ENCODE measurements around the gene PADI4.

Gene PADI4

GRCh38 chr1:17307946-17308345, at the start of gene PADI4:
Gene PADI4 (plus strand): TSS chr1:17308197. CDS start chr1:17308223, 26 bp downstream.
- DNase-seq (ENCODE audit: low read depth, low spot score), result no peak

- no peak for DNase-seq (ENCODE audit: low read depth, low spot score)
Measured at GRCh38 chr1:17258758-17259130, 49.3 kb upstream of the PADI4 start.

GRCh38 chr1:17259233-17259873, 48.6 kb upstream of the PADI4 start:
- DNase-seq (ENCODE audit: low read depth, low spot score), result peak; percentile 51

- DNase-seq (ENCODE audit: low read depth, low spot score), result no peak
Measured at GRCh38 chr1:17260264-17260663, 47.7 kb upstream of the PADI4 start.

- no peak for DNase-seq (ENCODE audit: low read depth, low spot score)
Measured at GRCh38 chr1:17260738-17261137, 47.3 kb upstream of the PADI4 start.

- DNase-seq (ENCODE audit: low read depth, low spot score), result no peak
Measured at GRCh38 chr1:17263936-17264335, 44.1 kb upstream of the PADI4 start.

GRCh38 chr1:17264470-17264869, 43.5 kb upstream of the PADI4 start:
- DNase-seq (ENCODE audit: low read depth, low spot score), result no peak

GRCh38 chr1:17265162-17265561, 42.8 kb upstream of the PADI4 start:
- DNase-seq (ENCODE audit: low read depth, low spot score), result peak; percentile 63

GRCh38 chr1:17265950-17266349, 42.0 kb upstream of the PADI4 start:
- no peak for DNase-seq (ENCODE audit: low read depth, low spot score)

- no peak for DNase-seq (ENCODE audit: low read depth, low spot score)
Measured at GRCh38 chr1:17270891-17271765, 36.9 kb upstream of the PADI4 start.

GRCh38 chr1:17272066-17272465, 35.9 kb upstream of the PADI4 start:
- no peak for DNase-seq (ENCODE audit: low read depth, low spot score)

GRCh38 chr1:17272646-17273045, 35.4 kb upstream of the PADI4 start:
- DNase-seq (ENCODE audit: low read depth, low spot score), result no peak

- DNase-seq (ENCODE audit: low read depth, low spot score), result no peak
Measured at GRCh38 chr1:17273096-17273495, 34.9 kb upstream of the PADI4 start.

GRCh38 chr1:17274186-17275170, 33.5 kb upstream of the PADI4 start:
- peak; percentile 83 for DNase-seq (ENCODE audit: low read depth, low spot score)

- DNase-seq (ENCODE audit: low read depth, low spot score), result no peak
Measured at GRCh38 chr1:17276568-17276967, 31.4 kb upstream of the PADI4 start.

- DNase-seq (ENCODE audit: low read depth, low spot score), result no peak
Measured at GRCh38 chr1:17277511-17278159, 30.4 kb upstream of the PADI4 start.

GRCh38 chr1:17278996-17279830, 28.8 kb upstream of the PADI4 start:
- peak; percentile 18 for DNase-seq (ENCODE audit: low read depth, low spot score)

- no peak for DNase-seq (ENCODE audit: low read depth, low spot score)
Measured at GRCh38 chr1:17280436-17280835, 27.6 kb upstream of the PADI4 start.

- DNase-seq (ENCODE audit: low read depth, low spot score), result no peak
Measured at GRCh38 chr1:17280894-17281293, 27.1 kb upstream of the PADI4 start.

GRCh38 chr1:17281775-17282181, 26.2 kb upstream of the PADI4 start:
- no peak for DNase-seq (ENCODE audit: low read depth, low spot score)

Measured in ELF-1 (cell line).